Endothelial cell (in vitro differentiated cells): ENCODE results near the gene POC1A. TPM values are rescaled to one million over a fixed set of nuclear protein-coding genes. Genes with fewer than 3 reads are reported as not detected.

ENCODE experiments used
- DNase-seq: peaks from one replicate; pipeline ENCODE4 v3.0.0; 2021; ENCODE audit warnings: low spot score
- H3K27ac Mint-ChIP-seq: one replicate; pipeline ENCODE4 v1.8.0; 2021; ENCODE audit warnings: mixed read lengths, inconsistent platforms; ENCODE audit not compliant: unreplicated experiment
- H3K27me3 Mint-ChIP-seq: one replicate; pipeline ENCODE4 v1.8.0; 2021; ENCODE audit warnings: mild to moderate bottlenecking, moderate library complexity, mixed read lengths, inconsistent platforms; ENCODE audit not compliant: unreplicated experiment
- H3K36me3 Mint-ChIP-seq: one replicate; pipeline ENCODE4 v1.8.0; 2021; ENCODE audit warnings: mild to moderate bottlenecking, low read depth, mixed read lengths, inconsistent platforms; ENCODE audit not compliant: unreplicated experiment
- H3K4me1 Mint-ChIP-seq: one replicate; pipeline ENCODE4 v1.8.0; 2021; ENCODE audit warnings: mild to moderate bottlenecking, mixed read lengths, inconsistent platforms; ENCODE audit not compliant: unreplicated experiment
- H3K4me3 Mint-ChIP-seq: one replicate; pipeline ENCODE4 v1.8.0; 2021; ENCODE audit warnings: mild to moderate bottlenecking, mixed read lengths, inconsistent platforms; ENCODE audit not compliant: unreplicated experiment
- H3K9me3 Mint-ChIP-seq: one replicate; pipeline ENCODE4 v1.8.0; 2021; ENCODE audit warnings: mixed read lengths, inconsistent platforms; ENCODE audit not compliant: unreplicated experiment
- CTCF ChIP-seq: fragments of 200-600 bp; sonication (generic); IDR thresholded peaks from one replicate; pipeline ENCODE4 v1.5.0; 2021; ENCODE audit warnings: antibody characterized with exemption; ENCODE audit not compliant: unreplicated experiment
- total RNA-seq: library from RNA; stranded (reverse); fragmentation: NEBNext Ultra II Directional; extraction: Animal tissue kit (Norgen Biotek cat#: 25700); gene quantifications from one replicate; pipeline ENCODE4 v1.2.1, GENCODE V29; 2021; ENCODE audit not compliant: unreplicated experiment

POC1A gene
- total RNA-seq, 1 donor from 2014 or later = 7.5 TPM

- Mint-ChIP-seq H3K9me3 (no peaks in the 10 kb centered on the region), H3K36me3 (peaks cover 4% of the 10 kb centered on the region), H3K4me1 (no peaks in the 10 kb centered on the region), H3K27me3 (peaks cover 2% of the 10 kb centered on the region), H3K4me3 (no peak overlapping the region), H3K27ac (no peak overlapping the region)
- no peak for TF ChIP-seq CTCF
- DNase-seq = no peak
Measured at GRCh38 chr3:52184690-52185089, 30.5 kb upstream of the POC1A start.

DNA sequence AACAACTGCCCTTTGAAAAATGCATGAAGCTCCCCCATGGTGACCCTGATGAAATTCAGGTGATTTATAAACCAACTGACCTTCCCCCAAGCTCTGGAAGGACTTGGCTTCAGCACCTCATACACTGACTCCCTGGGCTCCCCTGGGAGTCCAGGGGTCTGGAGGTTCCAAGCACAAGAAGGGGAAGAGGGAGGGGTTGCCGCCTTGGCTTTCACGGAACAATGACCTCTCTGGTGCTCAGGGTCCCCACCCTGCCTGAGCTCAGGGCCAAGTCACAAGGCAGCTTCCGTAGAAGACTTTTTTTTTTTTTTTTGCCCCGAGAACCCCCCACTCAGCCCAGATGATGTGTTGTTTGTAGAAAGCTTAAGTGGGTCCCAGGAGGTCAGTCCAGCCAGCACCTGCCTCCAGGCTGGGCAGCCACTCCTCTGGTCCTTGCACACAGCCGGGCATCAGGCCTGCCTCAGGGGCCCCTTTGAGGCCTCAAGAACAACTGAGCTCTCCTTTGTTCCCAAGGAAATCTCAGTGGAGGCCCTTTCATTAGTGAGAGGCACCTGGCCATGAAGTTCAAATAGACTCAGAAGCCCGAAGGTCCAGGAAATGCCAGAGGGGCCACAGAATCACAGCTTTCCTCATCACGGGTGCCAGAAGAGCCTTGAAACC lies 29.7 kb upstream of the POC1A start:
- Mint-ChIP-seq H3K27ac (no peak overlapping the region), H3K4me1 (no peaks in the 10 kb centered on the region), H3K9me3 (no peaks in the 10 kb centered on the region), H3K36me3 (peaks cover 4% of the 10 kb centered on the region), H3K4me3 (no peak overlapping the region), H3K27me3 (peaks cover 2% of the 10 kb centered on the region)
- no peak for TF ChIP-seq CTCF
- no peak for DNase-seq

DNA sequence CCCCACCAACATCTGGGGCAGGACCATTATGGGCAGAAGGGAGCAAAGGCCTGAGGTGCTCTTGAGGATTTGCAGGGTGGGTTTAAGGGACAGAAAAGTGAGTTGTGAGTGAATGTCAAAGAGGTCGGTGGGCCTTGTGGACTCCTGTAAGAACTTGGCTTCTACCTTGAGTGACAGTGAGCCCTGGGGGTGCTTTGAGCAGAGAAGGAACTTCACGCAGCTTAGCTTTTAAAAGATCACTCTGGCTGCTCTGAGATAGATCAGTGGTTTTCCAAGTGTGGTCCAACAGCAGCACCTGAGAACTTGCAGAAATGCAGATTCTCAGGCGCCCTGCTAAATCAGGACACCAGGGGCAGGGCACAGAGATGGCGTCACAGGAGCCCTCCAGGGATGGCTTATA lies 28.5 kb upstream of the POC1A start:
- Mint-ChIP-seq H3K27ac (peak overlapping the region; percentile 14), H3K4me1 (no peaks in the 10 kb centered on the region), H3K9me3 (no peaks in the 10 kb centered on the region), H3K36me3 (peaks cover 4% of the 10 kb centered on the region), H3K4me3 (no peak overlapping the region), H3K27me3 (peaks cover 2% of the 10 kb centered on the region)
- no peak for DNase-seq
- TF ChIP-seq CTCF = no peak

- DNase-seq = no peak
- Mint-ChIP-seq H3K9me3 (no peaks in the 10 kb centered on the region), H3K27me3 (peaks cover 2% of the 10 kb centered on the region), H3K27ac (peak overlapping the region; percentile 14), H3K4me3 (no peak overlapping the region), H3K4me1 (no peaks in the 10 kb centered on the region), H3K36me3 (peaks cover 4% of the 10 kb centered on the region)
- TF ChIP-seq CTCF = no peak
Measured at GRCh38 chr3:52182196-52182595, 28.0 kb upstream of the POC1A start.

DNA sequence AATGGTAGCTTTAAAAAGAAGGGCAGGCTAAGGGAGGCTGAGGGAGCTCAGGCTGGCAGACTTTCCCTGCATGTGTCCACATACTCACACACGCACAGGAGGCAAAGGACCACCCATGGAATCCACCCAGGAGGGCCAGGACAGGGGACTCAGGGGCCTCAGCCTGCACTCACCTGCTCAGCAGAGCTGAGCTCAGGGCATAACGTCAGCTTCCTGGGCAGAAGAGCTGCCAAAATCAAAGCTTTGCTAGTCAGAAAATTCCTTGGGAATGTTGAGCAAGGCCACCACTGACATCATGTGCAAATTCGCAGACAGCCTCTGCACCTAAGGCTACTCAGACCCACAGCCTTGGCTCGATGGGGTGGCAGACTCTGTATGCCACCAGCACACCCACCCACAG lies 27.3 kb upstream of the POC1A start:
- H3K27ac Mint-ChIP-seq = no peak overlapping the region
- H3K4me1 Mint-ChIP-seq = peaks cover 2% of the 10 kb centered on the region
- H3K27me3 Mint-ChIP-seq = peaks cover 4% of the 10 kb centered on the region
- H3K4me3 Mint-ChIP-seq = no peak overlapping the region
- DNase-seq = no peak
- TF ChIP-seq CTCF = no peak
- H3K9me3 Mint-ChIP-seq = no peaks in the 10 kb centered on the region
- peaks cover 4% of the 10 kb centered on the region for H3K36me3 Mint-ChIP-seq
